Measurements from ENCODE around the gene GRB7.

Gene GRB7

DNA sequence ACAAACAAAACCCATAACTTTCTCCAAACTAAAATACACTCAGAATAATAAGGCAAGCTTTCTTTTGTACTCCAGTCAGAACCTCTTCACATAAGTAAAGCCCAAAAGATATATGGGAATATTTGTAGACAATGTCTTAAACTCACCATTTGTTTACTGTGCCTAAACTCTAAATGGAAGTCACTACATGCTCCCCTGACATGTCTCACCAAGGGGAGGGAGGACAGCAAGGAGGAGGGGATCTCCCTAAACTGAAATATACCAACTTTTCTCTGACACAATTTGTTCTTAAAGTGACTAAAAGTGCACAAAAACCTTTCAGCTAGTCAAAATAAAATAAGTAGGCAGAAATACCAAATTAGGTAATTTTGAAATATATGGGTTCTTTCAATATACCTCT is 38.5 kb downstream of the GRB7 start:
- DNase-seq: no peak

DNA sequence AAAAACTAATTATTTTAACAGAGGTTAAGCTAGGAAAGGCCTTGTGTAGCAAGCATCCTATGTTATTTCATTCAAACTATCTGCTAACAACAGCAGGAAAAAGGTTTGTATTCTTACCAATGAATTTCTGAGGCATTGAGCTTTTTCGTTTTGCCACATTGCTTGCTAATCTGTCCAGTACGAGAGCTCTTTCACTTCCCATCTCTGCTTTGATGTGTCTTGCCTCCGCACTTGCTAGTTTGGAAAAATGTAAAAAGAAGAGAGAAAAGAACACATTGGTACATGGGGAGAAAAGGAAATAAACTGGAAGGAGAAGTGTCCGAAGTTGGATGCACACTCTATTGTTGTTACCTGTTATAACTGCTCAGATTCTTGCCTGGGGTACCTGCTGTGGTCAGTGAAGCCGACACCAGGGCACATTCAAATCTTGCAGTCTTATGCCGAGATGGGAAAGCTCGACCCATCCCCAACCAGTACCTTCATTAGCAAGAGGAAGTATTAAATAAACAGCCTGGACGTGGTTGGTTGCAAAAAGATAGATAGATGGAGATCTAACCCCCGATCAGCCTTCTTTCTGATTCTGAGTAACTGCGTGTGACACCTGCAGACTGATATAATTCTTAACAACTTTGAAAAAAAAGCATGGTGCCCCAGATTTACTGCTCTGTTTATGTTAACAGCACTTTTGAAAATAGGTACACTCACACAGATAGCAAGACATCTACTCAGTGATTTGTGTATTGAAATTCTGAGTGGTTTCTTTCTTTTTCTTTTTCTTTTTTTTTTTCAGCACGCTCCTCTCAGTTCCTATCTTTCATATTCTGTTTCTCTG is 40.0 kb downstream of the GRB7 start:
- no peak for DNase-seq

DNA sequence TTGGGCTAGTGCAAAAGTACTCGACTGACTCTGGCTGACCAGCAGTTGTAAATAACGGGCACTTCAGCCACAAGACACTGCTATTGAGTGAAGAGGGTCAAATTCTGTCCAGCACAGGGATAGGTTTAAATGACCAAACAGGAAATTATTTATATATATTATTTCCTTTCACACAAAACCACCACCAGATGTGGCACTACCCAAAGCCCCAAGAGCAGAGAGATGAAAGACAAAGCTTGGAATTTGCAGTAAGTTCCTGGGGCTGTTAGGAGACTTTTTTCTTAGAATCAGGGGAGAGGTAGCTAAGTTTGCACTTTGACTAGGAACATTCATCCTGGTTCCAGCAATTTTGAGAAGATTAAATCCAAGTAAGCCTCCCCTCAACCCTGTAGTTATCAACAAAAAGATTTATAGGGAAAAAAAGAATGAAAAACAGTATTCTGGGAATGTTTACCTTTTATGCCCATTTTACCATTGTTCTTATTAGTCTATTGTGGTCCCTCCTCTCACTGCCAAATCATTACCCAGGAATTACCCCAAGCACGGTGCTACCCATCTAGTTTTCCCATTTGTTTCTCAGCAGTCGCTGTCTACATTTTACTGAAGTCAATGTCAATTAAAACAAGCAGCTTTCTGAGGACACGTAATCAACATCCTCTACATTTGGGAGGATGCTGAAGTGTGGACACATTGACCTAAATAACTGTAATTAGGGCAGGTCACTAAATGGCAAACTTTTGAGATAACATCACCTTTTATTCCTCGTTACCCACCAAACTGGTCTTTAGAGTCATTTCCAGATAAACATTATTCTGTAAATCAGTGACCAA is 43.5 kb downstream of the GRB7 start:
- no peak for DNase-seq

DNA sequence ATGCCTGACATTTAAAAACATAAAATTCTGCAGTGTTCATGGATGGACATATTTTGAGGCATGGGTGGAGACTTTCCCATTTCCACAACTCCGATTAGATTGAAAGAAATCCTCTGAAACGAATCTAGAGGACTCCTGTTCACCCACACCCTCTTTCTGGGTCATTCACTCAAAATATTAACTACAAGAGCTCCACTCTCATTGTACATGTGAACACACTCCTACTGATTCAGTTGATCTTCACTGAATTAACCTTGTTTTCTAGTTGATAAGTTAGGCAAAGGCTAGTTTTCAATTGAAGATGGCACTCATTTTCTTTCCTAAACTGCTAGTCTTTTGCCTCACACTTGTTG is 44.1 kb downstream of the GRB7 start:
- DNase-seq: no peak

DNA sequence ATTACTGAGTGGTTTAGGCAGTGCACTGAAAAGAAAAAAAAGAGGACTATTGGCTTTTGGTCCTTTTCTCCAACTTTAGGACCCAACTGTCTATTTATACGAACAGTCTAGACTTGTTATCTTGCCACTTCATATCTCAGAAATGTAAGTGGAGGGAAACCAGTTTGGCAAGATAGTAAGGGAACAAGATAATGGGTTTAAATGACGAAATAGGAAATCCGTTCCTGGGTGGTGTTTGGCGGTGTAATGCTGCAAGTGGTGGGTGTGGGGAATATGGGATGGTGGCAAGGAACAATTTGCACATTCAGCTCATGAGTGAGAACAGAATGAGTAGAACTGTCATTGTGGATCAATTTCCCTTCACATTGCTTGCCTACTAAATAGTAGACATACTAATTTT is 44.7 kb downstream of the GRB7 start:
- DNase-seq: no peak

DNA sequence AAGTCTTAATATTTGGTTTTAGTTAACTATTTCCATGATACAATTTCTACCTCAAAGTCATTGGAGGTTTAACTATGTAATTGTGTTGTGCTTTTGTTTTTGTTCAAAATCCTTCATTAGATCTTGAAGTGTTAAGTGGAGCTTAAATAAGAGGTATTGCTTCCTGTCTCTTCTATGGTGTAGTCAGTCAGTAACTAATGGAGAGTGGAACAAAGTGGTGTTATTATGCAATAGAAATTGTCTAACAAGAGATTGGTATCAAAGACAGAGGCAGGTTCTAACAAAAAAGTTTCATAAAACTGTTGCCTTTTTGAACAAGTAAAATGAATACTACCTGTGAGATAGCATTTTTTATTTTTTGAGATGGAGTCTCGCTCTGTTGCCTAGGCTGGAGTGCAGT is 45.2 kb downstream of the GRB7 start:
- DNase-seq: no peak

DNA sequence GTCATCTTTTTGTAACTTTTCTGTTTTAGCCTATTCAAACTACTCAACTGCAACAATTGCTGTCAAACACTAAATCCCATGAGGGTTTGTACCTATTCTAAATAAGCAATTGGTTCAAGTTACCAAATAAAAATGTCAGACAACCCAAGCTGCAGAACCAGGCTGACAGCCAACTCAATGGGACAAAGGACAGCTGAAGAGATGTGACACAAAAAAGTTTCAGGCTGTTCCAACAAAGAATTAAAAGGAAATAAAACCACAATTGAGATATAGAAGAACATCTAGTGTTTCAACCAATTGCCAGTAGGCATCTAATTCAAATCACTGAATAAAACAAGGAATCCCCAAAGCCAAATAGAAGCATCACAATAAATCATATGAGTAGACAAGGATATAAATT is 49.3 kb downstream of the GRB7 start:
- no peak for DNase-seq

DNA sequence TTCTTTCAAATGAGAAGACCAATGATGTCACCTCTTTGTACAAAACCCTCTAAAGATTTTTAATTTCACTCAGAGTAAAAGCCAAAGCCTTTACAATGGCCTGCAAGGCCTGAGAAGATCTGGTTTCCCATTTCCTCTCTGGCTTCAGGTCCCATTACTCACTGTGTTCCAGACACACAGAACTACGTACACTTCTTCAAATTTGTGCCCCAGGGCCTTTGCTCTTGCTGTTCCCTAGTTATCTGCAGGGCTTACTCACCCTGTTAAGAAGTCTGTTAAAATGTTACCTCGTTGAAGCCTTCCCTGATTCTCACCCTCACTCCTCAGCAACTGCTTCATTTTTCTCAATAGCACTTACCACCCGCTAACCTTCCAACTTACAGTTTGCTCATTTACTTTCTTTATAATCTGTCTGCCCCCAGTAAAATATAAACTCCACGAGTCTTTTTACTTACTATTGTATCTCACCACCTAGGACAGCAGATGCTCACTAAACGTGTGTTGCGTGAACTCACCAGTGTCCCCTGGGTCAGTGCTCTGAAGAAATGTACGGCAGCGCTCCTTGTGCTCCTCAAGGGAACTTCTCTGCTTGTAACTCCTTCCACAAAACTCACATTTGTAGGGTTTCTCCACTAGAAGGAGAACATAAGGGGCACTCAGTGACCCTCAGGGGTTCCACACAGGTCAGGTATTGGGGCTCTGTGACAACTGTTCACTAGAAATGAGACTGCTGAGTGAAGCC is 50.2 kb downstream of the GRB7 start:
- no peak for DNase-seq

DNA sequence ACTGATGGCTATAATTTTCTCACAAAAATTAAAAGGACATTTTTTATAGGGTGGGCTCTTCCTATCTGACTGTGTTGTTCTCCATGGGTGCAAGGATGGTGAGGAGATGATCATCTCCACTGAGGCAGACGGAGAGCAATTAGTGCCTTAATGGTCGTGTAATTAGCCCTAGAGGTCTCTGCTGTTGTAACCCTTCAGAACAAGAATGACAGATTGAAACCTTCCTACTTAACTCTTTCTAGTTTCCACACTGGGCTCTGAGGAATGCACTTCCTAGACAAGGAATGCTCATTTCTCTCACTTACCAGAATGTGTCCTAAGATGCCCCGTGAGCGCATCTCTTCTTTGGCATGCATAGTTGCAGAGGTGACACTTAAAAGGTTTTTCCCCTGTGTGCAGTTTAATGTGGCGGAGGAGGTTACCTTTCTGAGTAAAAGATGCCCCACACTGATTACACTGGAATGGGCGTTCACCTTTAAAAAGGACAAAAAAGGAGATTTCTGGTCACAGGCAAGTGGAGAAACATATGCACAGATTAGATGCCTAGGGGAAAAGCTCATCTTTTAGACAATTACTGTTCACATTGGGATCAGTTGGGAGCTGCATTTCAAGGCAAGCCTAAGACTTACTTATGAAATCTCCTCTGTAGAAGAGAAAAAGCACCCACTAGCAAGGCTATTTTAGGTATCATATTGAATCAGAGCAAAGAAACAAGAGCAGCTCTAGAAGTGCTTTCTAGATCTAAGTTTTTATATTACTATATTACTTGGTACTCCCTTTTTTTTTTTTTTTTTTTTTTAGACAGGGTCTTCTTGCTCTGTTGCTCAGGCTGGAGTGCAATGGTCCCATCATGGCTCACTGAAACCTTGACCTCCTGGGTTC is 53.6 kb downstream of the GRB7 start:
- DNase-seq: no peak

DNA sequence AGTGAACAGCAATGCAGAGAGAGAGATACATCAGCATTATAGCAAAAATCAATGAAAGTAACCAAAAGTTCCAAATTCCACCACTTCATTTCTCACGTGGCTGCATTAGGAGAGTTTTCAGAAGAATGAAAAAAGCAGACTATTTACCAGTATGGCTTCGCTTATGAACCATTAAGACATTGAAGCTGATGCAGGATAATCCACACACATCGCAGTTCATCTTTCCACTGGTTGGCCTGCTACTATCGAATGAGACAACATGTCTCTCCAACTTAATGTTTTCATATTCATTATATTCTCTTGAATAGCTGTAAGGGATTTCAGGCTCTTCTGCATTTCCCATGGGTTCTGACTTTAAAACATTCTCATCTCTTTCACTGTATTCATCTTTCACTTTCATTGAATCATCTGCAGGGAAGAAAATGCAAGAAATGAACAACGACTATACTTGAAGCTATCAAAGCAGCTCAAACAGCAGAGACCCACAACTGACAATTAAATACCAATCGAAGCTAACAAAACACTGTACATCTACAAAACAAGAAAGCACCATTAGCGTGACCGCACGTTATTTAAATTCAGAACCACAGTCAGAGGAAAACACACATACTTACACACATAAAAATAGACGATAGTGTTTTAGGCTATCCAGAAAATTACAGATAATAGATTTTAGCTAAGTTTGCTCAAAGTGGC is 54.9 kb downstream of the GRB7 start:
- no peak for DNase-seq

DNA sequence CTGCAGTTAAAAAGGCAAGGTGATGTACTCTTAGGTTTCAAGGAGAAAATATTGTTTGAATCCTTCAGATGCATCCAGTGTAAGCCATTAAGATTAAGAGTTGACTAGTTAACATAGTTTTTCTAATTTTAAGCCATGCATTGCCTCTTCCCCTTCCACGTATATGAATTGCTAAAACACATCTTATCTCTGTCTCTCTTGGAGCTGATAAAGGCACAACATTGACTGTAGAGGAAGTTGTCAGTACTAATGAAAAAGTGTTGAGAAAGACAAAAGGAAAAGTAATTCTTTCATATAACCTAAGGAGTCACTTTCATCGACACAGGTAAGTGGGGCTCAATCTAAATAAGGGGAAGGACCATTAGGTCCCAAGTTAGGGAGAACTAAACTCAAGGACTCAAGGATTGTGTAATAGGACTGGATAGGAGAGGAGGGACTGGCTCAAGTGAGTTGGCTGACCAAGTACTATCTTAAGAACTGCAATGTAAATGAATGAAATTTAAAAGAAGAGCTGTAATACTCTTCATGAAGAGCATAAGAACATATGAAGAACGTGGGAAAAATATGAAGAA is 55.6 kb downstream of the GRB7 start:
- DNase-seq: no peak

DNA sequence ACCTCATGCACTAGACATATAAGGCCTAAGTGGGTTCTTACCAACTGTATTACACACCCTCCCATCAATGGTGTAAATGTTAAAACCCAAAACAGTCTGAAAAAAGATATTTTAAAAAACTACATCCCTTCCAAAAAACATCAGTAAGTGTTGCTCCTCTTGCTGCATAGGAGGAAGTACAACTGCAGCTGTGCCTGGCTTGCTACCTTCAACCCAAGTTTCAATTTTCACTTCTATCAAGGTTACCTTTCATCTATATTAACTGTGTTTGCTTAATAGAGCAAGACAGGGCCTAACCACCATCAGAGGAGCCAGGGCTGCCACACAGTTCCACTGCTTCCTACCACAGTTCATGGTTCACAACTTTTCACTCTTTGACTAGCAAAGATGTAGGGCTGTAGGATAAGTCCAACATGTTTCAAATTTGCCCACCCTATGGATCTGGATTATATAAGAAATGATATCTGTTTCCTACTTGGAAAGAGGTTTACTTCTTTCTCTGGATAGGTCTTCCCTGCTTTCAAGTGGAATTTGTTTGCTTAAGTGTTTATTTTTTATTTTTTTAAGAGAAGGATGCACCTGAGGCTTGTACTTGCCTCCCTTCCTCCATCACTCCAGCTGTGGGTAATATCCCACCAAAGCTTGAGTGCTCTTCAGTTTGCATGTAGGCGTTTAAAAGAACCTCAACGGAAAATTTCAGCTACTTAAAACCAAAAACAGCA is 56.7 kb downstream of the GRB7 start:
- DNase-seq: no peak

Data from NCI-H1092 (cell line).